SJSA1 (cell line): ENCODE data around the gene RFX3. TPM values are rescaled to one million over a fixed set of nuclear protein-coding genes. Genes with fewer than 3 reads are reported as not detected.
"Not testable (repeated sequence)": the region's sequence is repeated elsewhere in the genome, so short reads cannot be mapped to it uniquely, and the experiment has no call there.

ENCODE experiments used
- DNase-seq, 2 experiments: peaks; one replicate each; pipeline ENCODE4 v3.0.0-alpha.2; 2015 to 2020; ENCODE audit warnings: low spot score in 2 of 2, low read depth in 1 of 2
- H3K27ac ChIP-seq: fragments of 250-450 bp; sonication (Bioruptor Pico); 2 replicates; pipeline ENCODE4 v1.5.1; 2020; ENCODE audit warnings: mild to moderate bottlenecking, moderate library complexity
- H3K27me3 ChIP-seq: fragments of 250-450 bp; sonication (Bioruptor Pico); replicated peaks from 2 replicates; pipeline ENCODE4 v1.5.1; 2020; ENCODE audit warnings: mild to moderate bottlenecking, moderate library complexity
- H3K36me3 ChIP-seq: fragments of 250-450 bp; sonication (Bioruptor Pico); 2 replicates; pipeline ENCODE4 v1.5.1; 2020; ENCODE audit warnings: mild to moderate bottlenecking
- H3K4me1 ChIP-seq: fragments of 250-450 bp; sonication (Bioruptor Pico); replicated peaks from 2 replicates; pipeline ENCODE4 v1.6.1; 2021; ENCODE audit warnings: mild to moderate bottlenecking
- H3K4me3 ChIP-seq: fragments of 250-450 bp; sonication (Bioruptor Pico); 2 replicates; pipeline ENCODE4 v1.5.1; 2020; ENCODE audit warnings: mild to moderate bottlenecking
- H3K9me3 ChIP-seq: fragments of 250-450 bp; sonication (Bioruptor Pico); replicated peaks from 2 replicates; pipeline ENCODE4 v1.5.1; 2020; ENCODE audit warnings: mild to moderate bottlenecking
- total RNA-seq: library from RNA; depleted of rRNA; stranded (reverse); fragments of >200 nt; shearing (Covaris generic); gene quantifications from 2 replicates; pipeline ENCODE4 v1.2.3, GENCODE V29; 2014

Gene RFX3
- total RNA-seq, 1 experiment from 2014 or later, result 0.32 TPM

GRCh38 chr9:3323714-3324113 lies 202.1 kb downstream of the RFX3 start:
- H3K9me3 ChIP-seq, result no peaks in the 10 kb centered on the region
- no peak overlapping the region for H3K4me3 ChIP-seq
- H3K27ac ChIP-seq, result no peak overlapping the region
- H3K36me3 ChIP-seq, result no peaks in the 10 kb centered on the region
- H3K4me1 ChIP-seq, result no peaks in the 10 kb centered on the region
- DNase-seq, result no peak
- no peaks in the 10 kb centered on the region for H3K27me3 ChIP-seq

DNA sequence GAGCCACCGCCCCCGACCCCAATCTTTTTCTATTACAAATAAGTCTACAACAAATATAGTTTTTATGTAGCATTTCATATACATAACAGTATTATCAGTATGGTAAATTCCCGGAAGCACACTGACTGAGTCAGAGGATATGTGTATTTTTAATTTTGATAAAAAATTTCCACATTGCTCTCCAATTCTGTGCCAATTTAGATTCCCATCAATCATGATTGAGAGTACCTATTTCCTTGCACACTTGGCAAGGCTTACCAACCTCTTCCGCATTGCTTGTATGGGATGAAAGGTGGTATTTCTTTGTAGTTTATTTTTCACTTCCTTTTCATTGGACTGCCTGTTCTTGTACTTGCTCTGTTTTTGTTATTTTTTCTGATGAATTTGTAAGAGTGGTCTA lies 204.6 kb downstream of the RFX3 start:
- Histone ChIP-seq H3K27me3 (no peaks in the 10 kb centered on the region), H3K27ac (no peak overlapping the region), H3K4me3 (no peak overlapping the region), H3K4me1 (no peaks in the 10 kb centered on the region), H3K9me3 (no peaks in the 10 kb centered on the region), H3K36me3 (no peaks in the 10 kb centered on the region)
- no peak for DNase-seq

GRCh38 chr9:3312595-3312994 lies 213.2 kb downstream of the RFX3 start:
- DNase-seq, H3K4me3 ChIP-seq, H3K36me3 ChIP-seq, H3K27me3 ChIP-seq, H3K27ac ChIP-seq, H3K9me3 ChIP-seq, H3K4me1 ChIP-seq: not testable (repeated sequence)

DNA sequence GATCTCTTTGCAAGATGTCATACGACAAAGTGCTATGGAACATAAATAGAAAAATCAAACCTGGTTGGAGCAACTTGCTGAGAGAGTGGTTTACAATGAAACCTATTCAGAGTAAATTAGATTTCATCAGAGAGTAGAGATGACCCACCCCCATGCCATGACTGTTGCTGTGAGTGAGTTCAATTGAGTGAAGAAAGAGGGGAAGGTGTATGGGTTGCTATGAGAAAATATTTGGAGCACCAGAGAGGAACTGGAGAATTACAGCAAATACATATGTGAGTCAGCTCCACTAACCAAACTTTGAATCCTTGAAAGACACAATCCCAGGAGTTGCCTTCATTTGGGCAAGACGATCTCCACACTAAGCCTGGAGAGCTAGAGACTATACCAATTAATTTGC lies 217.2 kb downstream of the RFX3 start:
- Histone ChIP-seq H3K4me1 (no peaks in the 10 kb centered on the region), H3K4me3 (no peak overlapping the region), H3K27me3 (no peaks in the 10 kb centered on the region), H3K36me3 (no peaks in the 10 kb centered on the region), H3K27ac (no peak overlapping the region), H3K9me3 (no peaks in the 10 kb centered on the region)
- no peak for DNase-seq

DNA sequence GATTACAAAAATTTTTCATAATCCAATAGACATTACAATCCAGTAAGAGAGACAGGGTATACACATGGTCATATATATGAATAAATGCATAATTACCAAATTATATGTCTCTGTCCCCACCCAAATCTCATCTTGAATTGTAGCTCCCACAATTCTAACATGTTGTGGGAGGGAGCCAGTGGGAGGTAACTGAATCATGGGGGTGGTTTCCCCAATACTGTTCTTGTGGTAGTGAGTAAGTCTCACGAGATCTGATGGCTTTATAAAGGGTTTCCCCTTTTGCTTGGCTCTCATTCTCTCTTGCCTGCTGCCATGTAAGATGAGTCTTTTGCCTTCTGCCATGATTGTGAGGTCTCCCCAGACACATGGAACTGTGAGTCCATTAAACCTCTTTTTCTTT lies 221.4 kb downstream of the RFX3 start:
- H3K4me3 ChIP-seq, DNase-seq, H3K9me3 ChIP-seq, H3K27ac ChIP-seq, H3K27me3 ChIP-seq, H3K4me1 ChIP-seq, H3K36me3 ChIP-seq: not testable (repeated sequence)

DNA sequence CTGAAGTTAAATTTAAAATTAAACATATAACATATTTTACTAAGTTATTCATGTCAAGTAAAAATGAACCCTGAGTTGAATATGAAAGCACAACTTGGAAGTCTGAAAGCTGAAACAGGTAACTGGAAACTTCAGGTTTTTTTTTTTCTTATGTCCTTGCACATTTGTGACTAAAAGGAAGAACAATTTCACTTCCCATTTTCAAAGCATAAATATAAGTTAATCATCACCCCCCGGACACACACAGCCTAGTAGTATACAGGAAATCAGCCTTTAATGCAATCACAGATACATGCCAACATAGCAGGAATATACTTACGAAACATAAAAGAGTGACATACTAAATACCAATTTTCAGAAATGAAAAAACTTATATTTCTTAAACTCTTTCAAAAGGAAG lies 225.9 kb downstream of the RFX3 start:
- Histone ChIP-seq H3K27ac (no peak overlapping the region), H3K4me1 (no peaks in the 10 kb centered on the region), H3K36me3 (no peaks in the 10 kb centered on the region), H3K4me3 (no peak overlapping the region), H3K27me3 (no peaks in the 10 kb centered on the region), H3K9me3 (no peaks in the 10 kb centered on the region)
- DNase-seq, result no peak

DNA sequence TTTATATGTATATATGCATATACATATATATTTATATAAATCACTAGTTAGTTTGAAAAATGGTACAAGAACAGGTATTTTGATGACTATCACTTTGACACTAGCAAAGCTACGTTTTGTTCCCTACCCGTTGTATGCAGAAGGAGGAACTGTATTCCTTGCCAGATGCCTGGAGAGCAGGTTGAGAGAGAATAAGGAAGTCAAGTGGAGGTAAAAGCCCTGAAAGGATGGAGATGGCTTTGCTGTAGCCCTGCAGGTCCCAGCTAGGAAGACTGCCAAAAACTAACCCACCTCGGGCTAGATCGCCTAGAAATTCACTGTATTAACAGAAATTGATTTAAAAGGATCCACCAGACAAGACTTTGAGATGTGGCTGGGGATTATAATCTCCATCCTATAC lies 229.3 kb downstream of the RFX3 start:
- H3K4me1 ChIP-seq, result no peaks in the 10 kb centered on the region
- H3K27ac ChIP-seq, result no peak overlapping the region
- no peak overlapping the region for H3K4me3 ChIP-seq
- DNase-seq, result no peak
- no peaks in the 10 kb centered on the region for H3K27me3 ChIP-seq
- H3K9me3 ChIP-seq, result no peaks in the 10 kb centered on the region
- H3K36me3 ChIP-seq, result no peaks in the 10 kb centered on the region

DNA sequence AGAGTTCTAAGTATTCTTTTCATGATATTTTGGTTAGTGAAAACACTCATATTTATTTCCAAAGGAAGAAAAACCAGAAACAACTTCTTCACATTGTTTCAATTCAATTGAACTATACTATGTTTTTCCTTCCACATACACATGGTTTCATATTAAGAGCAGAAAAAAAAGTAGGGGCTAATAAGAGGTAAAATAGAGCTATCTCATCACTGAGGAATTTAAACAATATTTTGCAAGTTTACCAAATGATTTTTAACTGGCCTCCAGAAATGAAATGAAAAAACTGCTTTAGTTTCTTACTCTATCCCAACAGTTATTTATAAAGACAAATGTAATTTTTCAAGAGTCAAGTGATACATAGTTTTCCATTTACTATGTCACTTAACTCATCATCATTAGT lies 233.5 kb downstream of the RFX3 start:
- no peak overlapping the region for H3K4me3 ChIP-seq
- no peak overlapping the region for H3K27ac ChIP-seq
- H3K9me3 ChIP-seq, result no peaks in the 10 kb centered on the region
- H3K27me3 ChIP-seq, result no peaks in the 10 kb centered on the region
- H3K4me1 ChIP-seq, result no peaks in the 10 kb centered on the region
- DNase-seq, result no peak
- H3K36me3 ChIP-seq, result no peaks in the 10 kb centered on the region

GRCh38 chr9:3290231-3290840 lies 235.5 kb downstream of the RFX3 start:
- no peaks in the 10 kb centered on the region for H3K36me3 ChIP-seq
- H3K9me3 ChIP-seq, result no peaks in the 10 kb centered on the region
- H3K27ac ChIP-seq, result no peak overlapping the region
- DNase-seq, result no peak
- H3K4me3 ChIP-seq, result no peak overlapping the region
- H3K4me1 ChIP-seq, result no peaks in the 10 kb centered on the region
- no peaks in the 10 kb centered on the region for H3K27me3 ChIP-seq

DNA sequence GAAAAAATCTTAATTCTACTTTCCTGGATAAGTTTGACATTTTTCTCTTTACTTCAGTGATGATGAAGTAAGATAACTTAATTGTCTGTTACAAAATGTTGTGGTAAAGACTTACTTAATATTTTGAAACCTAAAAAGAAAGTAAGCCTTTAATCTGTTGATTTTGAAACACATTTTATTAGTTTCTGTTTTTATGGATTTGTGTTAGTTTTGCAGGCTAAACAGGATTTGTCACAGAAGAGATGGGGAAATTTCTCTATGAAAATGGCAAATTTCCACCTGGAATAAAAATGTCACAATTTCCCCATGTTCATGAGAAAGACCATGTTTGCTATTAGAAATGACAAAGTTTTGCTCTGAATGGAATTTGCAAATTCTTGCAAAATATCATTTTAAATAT lies 237.1 kb downstream of the RFX3 start:
- no peak overlapping the region for H3K27ac ChIP-seq
- no peaks in the 10 kb centered on the region for H3K27me3 ChIP-seq
- H3K9me3 ChIP-seq, result no peaks in the 10 kb centered on the region
- H3K4me3 ChIP-seq, result no peak overlapping the region
- no peak for DNase-seq
- H3K4me1 ChIP-seq, result no peaks in the 10 kb centered on the region
- no peaks in the 10 kb centered on the region for H3K36me3 ChIP-seq

DNA sequence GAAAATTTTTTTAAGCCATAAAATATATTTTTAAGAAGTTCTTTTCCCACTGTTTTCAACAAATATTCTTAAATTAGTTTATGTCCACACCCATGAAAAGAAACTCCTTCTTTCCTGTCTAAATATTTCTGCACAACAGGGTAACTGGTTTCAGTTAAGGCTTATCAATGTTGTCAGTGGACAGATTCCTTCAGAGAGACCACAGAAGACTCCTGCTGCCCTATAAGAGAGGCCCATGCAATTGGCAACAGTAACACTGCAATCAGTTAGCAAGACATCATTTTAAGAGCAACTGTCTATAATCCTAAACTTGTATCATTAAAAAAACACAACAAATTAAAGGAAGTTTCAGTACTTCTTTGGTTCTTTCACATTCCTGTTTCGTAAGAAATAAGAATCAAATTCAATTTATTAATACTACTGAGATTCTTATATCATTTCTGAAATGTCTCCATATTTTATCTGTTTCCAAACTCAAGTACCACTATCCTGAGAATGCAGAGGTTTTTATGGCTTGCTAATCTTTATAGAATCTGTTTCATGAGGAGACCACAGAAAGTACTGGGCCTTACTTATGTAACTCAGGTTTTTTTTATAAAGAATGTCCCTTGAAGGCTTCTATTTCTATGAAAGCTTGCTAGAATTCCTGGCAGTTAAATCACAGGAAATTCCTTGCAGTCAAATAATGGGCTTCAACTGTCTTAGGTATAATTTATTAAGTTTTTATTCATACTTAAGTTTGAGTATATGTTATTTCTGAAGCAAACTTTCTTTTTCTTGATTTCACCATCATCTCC lies 240.2 kb downstream of the RFX3 start:
- DNase-seq, result no peak
- Histone ChIP-seq H3K9me3 (no peaks in the 10 kb centered on the region), H3K4me3 (no peak overlapping the region), H3K27ac (no peak overlapping the region), H3K36me3 (no peaks in the 10 kb centered on the region), H3K27me3 (no peaks in the 10 kb centered on the region), H3K4me1 (no peaks in the 10 kb centered on the region)

DNA sequence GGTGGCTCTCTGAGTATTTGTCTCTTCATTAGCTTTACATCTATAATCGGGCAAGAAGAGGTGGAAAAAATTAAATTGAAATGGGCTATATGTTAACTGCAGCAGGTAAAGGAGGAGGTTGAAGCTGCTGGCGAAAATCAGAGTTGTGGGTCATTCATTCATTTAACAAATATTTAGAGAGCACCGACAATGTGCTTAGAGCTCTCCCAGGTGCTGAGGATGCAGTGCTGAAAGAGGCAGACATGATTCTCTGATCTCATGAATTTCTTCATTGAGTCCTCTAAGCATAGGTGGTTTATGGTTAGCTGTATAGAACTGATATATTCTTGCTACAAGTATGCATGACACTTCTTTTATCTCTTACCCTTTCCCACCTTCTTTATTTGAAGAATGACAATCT lies 243.4 kb downstream of the RFX3 start:
- Histone ChIP-seq H3K27me3 (no peaks in the 10 kb centered on the region), H3K9me3 (no peaks in the 10 kb centered on the region), H3K4me1 (no peaks in the 10 kb centered on the region), H3K4me3 (no peak overlapping the region), H3K27ac (no peak overlapping the region), H3K36me3 (no peaks in the 10 kb centered on the region)
- DNase-seq, result no peak

- no peak overlapping the region for H3K4me3 ChIP-seq
- no peak for DNase-seq
- no peaks in the 10 kb centered on the region for H3K27me3 ChIP-seq
- H3K36me3 ChIP-seq, result no peaks in the 10 kb centered on the region
- H3K9me3 ChIP-seq, result no peaks in the 10 kb centered on the region
- no peaks in the 10 kb centered on the region for H3K4me1 ChIP-seq
- no peak overlapping the region for H3K27ac ChIP-seq
These were observed 244.4 kb downstream of the RFX3 start for GRCh38 chr9:3281399-3281798.

DNA sequence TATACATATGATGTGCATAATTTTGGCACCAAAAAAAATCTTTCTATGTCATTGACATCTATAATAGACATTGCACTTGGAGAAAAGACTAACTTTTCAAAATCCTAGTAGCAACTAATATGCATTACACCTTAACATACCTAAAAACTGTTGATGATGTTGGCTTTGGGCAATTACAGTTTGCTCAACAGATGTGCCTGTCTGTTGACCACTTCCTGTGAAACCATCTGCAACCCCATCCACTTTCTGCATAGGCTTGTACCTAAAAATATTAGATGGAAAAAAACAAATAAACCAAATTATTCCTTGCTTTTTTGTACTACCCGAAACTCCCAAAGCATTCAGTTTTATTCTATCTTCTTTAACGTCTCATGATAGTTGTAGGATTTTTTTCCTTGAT lies 248.6 kb downstream of the RFX3 start:
- Histone ChIP-seq H3K27ac (no peak overlapping the region), H3K27me3 (no peaks in the 10 kb centered on the region), H3K36me3 (no peaks in the 10 kb centered on the region), H3K9me3 (no peaks in the 10 kb centered on the region), H3K4me3 (no peak overlapping the region), H3K4me1 (no peaks in the 10 kb centered on the region)
- no peak for DNase-seq

GRCh38 chr9:3271581-3271980 lies 254.2 kb downstream of the RFX3 start:
- no peaks in the 10 kb centered on the region for H3K36me3 ChIP-seq

More at GRCh38 chr9:3271581-3271980, 254.2 kb downstream of the RFX3 start:
- H3K27me3 ChIP-seq, result no peaks in the 10 kb centered on the region
- no peak overlapping the region for H3K27ac ChIP-seq
- no peak overlapping the region for H3K4me3 ChIP-seq
- DNase-seq, result no peak
- no peaks in the 10 kb centered on the region for H3K4me1 ChIP-seq
- H3K9me3 ChIP-seq, result no peaks in the 10 kb centered on the region
